PC-9 (cell line): ENCODE results near the gene AMELX. TPM values are rescaled to one million over a fixed set of nuclear protein-coding genes. Genes with fewer than 3 reads are reported as not detected.

ENCODE experiments used
- BruUV-seq: library from RNA; stranded (reverse); fragments of 400-500 nt; replicated peaks from 2 replicates; lab custom pipeline; 2021; lab: Mats Ljungman, UMichigan
- CTCF ChIA-PET: fragments of 300-600 bp; sonication (Branson Sonifier 250); formaldehyde crosslinking; loops from one replicate; lab custom pipeline; 2022; ENCODE audit warnings: antibody characterized with exemption; lab: Charles Lee
- POLR2A ChIA-PET: fragments of 300-600 bp; sonication (Branson Sonifier 250); formaldehyde crosslinking; loops from one replicate; lab custom pipeline; 2022; ENCODE audit warnings: antibody characterized with exemption; ENCODE audit not compliant: unreplicated experiment; lab: Charles Lee
- DNase-seq, 2 experiments: peaks; one replicate each; pipeline versions ENCODE4 v3.0.0 to v3.0.0-alpha.2; 2015 to 2022; ENCODE audit warnings: mixed read lengths in 1 of 2
- H2AFZ ChIP-seq: fragments of 200-600 bp; sonication (generic); 2 replicates; pipeline ENCODE4 v1.8.1; 2017; ENCODE audit warnings: antibody characterized with exemption
- H3F3A ChIP-seq: fragments of 200-600 bp; sonication (generic); 2 replicates; pipeline ENCODE4 v1.8.1; 2017; ENCODE audit warnings: antibody characterized with exemption, mild to moderate bottlenecking, low read depth; ENCODE audit not compliant: insufficient read depth
- H3K27ac ChIP-seq: fragments of 200-600 bp; sonication (generic); 2 replicates; pipeline ENCODE4 v1.6.1; 2016; ENCODE audit warnings: mixed run types
- H3K27me3 ChIP-seq: fragments of 200-600 bp; sonication (generic); 2 replicates; pipeline ENCODE4 v1.6.1; 2016; ENCODE audit warnings: low read depth, mixed run types; ENCODE audit not compliant: insufficient read depth
- H3K36me3 ChIP-seq: fragments of 200-600 bp; sonication (generic); 2 replicates; pipeline ENCODE4 v1.6.1; 2016; ENCODE audit warnings: low read depth, mixed run types
- H3K4me1 ChIP-seq: fragments of 200-600 bp; sonication (generic); replicated peaks from 2 replicates; pipeline ENCODE4 v1.6.1; 2016; ENCODE audit warnings: mixed run types; ENCODE audit not compliant: insufficient read depth
- H3K4me2 ChIP-seq: fragments of 200-600 bp; sonication (generic); 2 replicates; pipeline ENCODE4 v1.6.1; 2017; ENCODE audit warnings: mixed run types
- H3K4me3 ChIP-seq: fragments of 200-600 bp; sonication (generic); 2 replicates; pipeline ENCODE4 v1.6.1; 2016; ENCODE audit warnings: mixed run types
- H3K79me2 ChIP-seq: fragments of 200-600 bp; sonication (generic); 2 replicates; pipeline ENCODE4 v1.6.1; 2017; ENCODE audit warnings: low read depth, mixed run types
- H3K9me2 ChIP-seq: fragments of 200-600 bp; sonication (generic); 2 replicates; pipeline ENCODE4 v1.8.1; 2017; ENCODE audit warnings: mild to moderate bottlenecking; ENCODE audit not compliant: insufficient read depth
- H3K9me3 ChIP-seq: fragments of 200-600 bp; sonication (generic); 2 replicates; pipeline ENCODE4 v1.8.1; 2016; ENCODE audit warnings: low read depth; ENCODE audit not compliant: insufficient read depth
- H4K20me1 ChIP-seq: fragments of 200-600 bp; sonication (generic); 2 replicates; pipeline ENCODE4 v1.8.1; 2017; ENCODE audit not compliant: insufficient read depth
- EZH2 ChIP-seq: fragments of 200-600 bp; sonication (generic); IDR thresholded peaks from 2 replicates; pipeline ENCODE4 v1.8.0; 2017; ENCODE audit warnings: antibody characterized with exemption, low read depth
- intact Hi-C: fragments of 100-400 bp; cut with micrococcal nuclease; formaldehyde crosslinking; loops from one replicate; pipeline ENCODE4 v1.10.0; 2022; ENCODE audit not compliant: unreplicated experiment
- total RNA-seq: library from RNA; stranded (reverse); gene quantifications from 2 replicates; pipeline ENCODE4 v1.2.3, GENCODE V29; 2021
- TF ChIP-seq, protein P1 (sequence below): fragments of 200-600 bp; sonication (generic); conservative IDR thresholded peaks from 2 replicates; pipeline ENCODE4 v1.6.1; 2017; ENCODE audit warnings: mixed run types, antibody characterized with exemption, mild to moderate bottlenecking, moderate library complexity

Gene AMELX
- total RNA-seq, 1 experiment from 2014 or later = not detected

DNA sequence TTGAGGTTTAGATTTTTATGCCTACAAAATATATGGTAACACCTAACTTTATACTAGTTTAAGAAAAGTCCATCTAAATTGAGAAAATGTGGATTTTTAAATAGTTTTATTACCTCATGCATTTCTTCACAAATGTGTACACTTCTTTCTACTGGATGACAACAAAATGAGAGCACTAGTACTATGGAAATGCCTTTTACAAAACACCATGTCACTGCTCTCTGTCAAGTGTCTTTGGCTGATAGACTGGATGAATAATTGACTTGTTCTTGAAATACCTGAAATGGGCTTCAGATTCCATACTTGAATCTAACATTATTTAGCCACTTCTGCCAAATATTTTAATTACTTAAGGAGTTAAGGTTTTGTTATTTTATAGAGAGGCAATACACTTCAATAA lies 49.5 kb downstream of the AMELX start:
- Histone ChIP-seq H3K36me3 (no peaks in the 10 kb centered on the region), H3K79me2 (no peaks in the 10 kb centered on the region), H3K27ac (no peak overlapping the region), H3K9me3 (no peaks in the 10 kb centered on the region), H4K20me1 (no peaks in the 10 kb centered on the region), H3F3A (no peaks in the 10 kb centered on the region), H3K27me3 (no peaks in the 10 kb centered on the region), H3K4me2 (no peak overlapping the region), H2AFZ (no peak overlapping the region), H3K4me1 (no peaks in the 10 kb centered on the region), H3K4me3 (no peak overlapping the region), H3K9me2 (no peaks in the 10 kb centered on the region)
- ChIA-PET CTCF (no interaction called here), POLR2A (no interaction called here)
- no peak for TF ChIP-seq EZH2
- TF ChIP-seq, protein P1, sequence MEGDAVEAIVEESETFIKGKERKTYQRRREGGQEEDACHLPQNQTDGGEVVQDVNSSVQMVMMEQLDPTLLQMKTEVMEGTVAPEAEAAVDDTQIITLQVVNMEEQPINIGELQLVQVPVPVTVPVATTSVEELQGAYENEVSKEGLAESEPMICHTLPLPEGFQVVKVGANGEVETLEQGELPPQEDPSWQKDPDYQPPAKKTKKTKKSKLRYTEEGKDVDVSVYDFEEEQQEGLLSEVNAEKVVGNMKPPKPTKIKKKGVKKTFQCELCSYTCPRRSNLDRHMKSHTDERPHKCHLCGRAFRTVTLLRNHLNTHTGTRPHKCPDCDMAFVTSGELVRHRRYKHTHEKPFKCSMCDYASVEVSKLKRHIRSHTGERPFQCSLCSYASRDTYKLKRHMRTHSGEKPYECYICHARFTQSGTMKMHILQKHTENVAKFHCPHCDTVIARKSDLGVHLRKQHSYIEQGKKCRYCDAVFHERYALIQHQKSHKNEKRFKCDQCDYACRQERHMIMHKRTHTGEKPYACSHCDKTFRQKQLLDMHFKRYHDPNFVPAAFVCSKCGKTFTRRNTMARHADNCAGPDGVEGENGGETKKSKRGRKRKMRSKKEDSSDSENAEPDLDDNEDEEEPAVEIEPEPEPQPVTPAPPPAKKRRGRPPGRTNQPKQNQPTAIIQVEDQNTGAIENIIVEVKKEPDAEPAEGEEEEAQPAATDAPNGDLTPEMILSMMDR = no peak
- BruUV-seq = no TSS peak
- no peak for DNase-seq
- intact Hi-C loops = no loop called here

DNA sequence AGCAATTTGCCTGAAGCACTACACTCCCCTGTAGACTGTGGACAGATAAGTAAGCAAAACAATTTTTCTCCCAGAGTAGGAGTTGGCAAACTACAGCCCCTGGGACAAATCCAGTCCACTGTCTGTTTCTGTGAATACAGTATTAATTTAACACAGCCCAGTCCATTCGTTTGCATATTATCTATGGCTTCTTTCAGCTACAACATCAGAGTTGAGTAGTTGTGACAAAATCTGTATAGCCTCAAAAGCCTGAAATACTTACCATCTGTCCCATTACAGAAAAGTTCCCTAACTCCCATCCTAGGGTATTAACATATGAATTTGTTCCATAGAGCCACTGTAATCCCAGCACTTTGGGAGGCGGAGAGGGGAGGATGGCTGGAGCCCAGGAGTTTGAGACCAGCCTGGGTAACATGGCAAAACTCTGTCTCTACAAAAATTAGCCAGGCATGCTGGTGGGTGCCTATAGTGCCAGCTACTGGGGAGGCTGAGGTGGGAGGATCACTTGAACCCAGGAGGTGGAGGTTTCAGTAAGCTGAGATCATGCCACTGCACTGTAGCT lies 53.0 kb downstream of the AMELX start:
- H3K9me2 ChIP-seq = no peaks in the 10 kb centered on the region
- no peaks in the 10 kb centered on the region for H4K20me1 ChIP-seq
- no peaks in the 10 kb centered on the region for H3K27me3 ChIP-seq
- H3K36me3 ChIP-seq = no peaks in the 10 kb centered on the region
- H3K4me1 ChIP-seq = no peaks in the 10 kb centered on the region
- H3K9me3 ChIP-seq = no peaks in the 10 kb centered on the region
- H3K79me2 ChIP-seq = no peaks in the 10 kb centered on the region
- no peak overlapping the region for H3K27ac ChIP-seq
- POLR2A ChIA-PET = no interaction called here
- H2AFZ ChIP-seq = no peak overlapping the region
- no peak overlapping the region for H3K4me3 ChIP-seq
- DNase-seq = no peak
- TF ChIP-seq, protein P1 = no peak
- no peak for TF ChIP-seq EZH2
- no TSS peak for BruUV-seq
- H3F3A ChIP-seq = no peaks in the 10 kb centered on the region
- H3K4me2 ChIP-seq = no peak overlapping the region
- CTCF ChIA-PET = no interaction called here
- intact Hi-C loops = no loop called here

DNA sequence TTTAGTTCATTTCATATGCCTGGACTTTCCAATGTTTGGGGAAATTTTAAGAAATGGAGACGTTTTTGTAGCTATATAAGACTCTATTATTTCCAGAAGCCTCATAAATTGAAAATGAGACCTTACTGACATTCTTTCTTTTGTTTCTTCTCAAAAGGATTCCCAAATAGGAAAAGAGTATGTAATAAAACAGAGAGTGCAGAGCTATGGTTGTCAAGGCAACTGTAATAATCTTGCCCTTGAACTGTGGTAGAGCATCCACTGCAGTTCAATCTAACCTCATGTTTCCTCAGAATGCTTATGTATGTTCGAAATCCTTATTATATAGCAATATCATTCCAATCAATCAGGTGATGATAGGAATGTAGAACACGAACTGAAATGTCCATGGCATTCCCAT lies 54.1 kb downstream of the AMELX start:
- TF ChIP-seq EZH2 = no peak
- TF ChIP-seq, protein P1 = no peak
- Histone ChIP-seq H3K9me3 (no peaks in the 10 kb centered on the region), H3K27ac (no peak overlapping the region), H2AFZ (no peak overlapping the region), H3K9me2 (no peaks in the 10 kb centered on the region), H4K20me1 (no peaks in the 10 kb centered on the region), H3K79me2 (no peaks in the 10 kb centered on the region), H3K27me3 (no peaks in the 10 kb centered on the region), H3K4me3 (no peak overlapping the region), H3K4me1 (no peaks in the 10 kb centered on the region), H3K4me2 (no peak overlapping the region), H3F3A (no peaks in the 10 kb centered on the region), H3K36me3 (no peaks in the 10 kb centered on the region)
- ChIA-PET POLR2A (no interaction called here), CTCF (no interaction called here)
- no peak for DNase-seq
- intact Hi-C loops = no loop called here
- no TSS peak for BruUV-seq
